ENCODE measurements around the gene PRDM16.

PRDM16 gene

DNA sequence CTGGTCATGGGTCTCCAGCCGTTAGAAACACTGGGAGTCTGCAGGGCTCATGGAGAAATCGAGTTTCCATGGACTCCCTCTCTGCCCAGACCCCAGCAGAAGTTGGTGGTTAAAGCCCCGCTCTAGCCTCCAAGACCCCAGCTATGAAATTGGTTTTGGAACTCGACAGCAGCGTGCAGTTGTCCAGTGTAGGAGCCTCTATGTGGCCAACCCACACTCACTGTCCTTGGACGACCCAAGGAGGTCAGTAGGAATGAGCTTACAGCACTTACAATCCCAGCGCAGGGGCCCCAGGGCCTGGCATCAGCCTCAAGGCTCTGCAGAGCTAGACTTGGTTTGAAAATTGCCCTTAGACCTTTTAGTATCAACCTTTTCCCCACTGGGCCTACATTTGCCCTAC lies 3.2 kb upstream of the PRDM16 start:
- no peak overlapping the region for H3K4me3 ChIP-seq (ENCODE audit: low read depth, low read length)
- no peak for DNase-seq (ENCODE audit: low read depth)

DNA sequence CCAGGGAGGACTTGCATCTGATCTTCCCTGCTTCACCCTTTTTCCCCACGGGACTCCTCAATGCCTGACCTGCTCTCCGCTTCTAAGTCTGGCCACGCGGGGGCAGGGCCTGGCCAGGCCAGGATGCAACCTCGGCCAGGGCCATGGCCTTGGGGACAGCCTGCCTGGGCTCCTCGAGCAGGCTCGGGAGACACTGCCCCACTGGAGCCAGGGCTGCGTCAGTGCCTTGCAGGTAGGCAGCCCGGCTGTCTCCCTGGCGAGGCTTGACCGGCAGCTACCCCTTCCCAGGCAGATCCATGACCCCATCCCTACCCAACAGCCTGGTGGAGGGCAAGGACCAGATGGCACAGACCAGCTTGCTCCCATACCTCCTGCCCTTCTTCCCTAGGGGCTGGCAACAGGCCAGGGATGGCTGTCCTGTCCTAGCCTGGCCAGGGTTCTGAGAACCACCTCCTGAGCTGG lies 2.7 kb upstream of the PRDM16 start:
- DNase-seq (ENCODE audit: low read depth): no peak
- H3K4me3 ChIP-seq (ENCODE audit: low read depth, low read length): no peak overlapping the region

DNA sequence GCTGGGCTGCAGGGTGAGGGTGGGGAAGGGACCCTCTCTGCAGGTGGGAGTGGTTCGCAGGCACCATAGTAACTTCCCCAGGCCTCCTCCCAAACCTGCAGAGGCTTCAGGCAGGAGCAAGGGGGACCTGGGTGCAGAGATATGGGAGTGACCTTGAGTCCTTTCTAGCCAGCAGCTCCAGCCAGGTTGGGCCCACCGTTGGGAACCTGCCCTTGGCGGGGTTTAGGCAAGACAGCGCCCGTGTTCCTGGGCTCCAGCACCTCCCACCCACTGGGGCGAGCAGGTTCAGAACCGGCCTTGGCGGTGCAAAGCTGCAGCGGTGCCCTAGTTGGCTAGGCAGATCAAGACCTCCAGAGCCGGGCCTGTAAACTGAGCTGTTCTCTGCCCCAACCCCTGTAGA lies 2.2 kb upstream of the PRDM16 start:
- no peak overlapping the region for H3K4me3 ChIP-seq (ENCODE audit: low read depth, low read length)
- DNase-seq (ENCODE audit: low read depth): no peak

DNA sequence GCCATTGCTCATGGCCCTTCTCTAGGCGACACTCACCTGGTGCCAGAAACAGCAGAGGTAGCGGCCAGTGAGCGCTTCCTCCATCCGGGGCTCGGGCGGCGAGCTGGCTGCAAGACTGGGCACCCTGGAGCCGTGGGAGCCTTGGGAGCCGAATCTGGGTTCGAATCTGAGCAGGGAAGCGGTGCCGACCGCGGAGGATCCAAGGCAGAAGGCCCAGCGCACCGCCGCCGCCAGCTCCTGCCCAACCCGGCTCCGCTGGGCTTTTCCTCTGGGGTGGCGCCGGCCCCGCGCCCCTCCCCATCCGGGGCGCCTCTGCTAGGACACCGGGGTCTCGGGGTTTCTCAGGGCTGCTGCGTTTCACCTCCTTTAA lies 1.7 kb upstream of the PRDM16 start:
- no peak overlapping the region for H3K4me3 ChIP-seq (ENCODE audit: low read depth, low read length)
- no peak for DNase-seq (ENCODE audit: low read depth)

GRCh38 chr1:3067671-3068563 lies 1.1 kb upstream of the PRDM16 start:
- no peak overlapping the region for H3K4me3 ChIP-seq (ENCODE audit: low read depth, low read length)
- no peak for DNase-seq (ENCODE audit: low read depth)

- H3K4me3 ChIP-seq (ENCODE audit: low read depth, low read length): peak overlapping the region; percentile 55
- no peak for DNase-seq (ENCODE audit: low read depth)
These were observed 697 bp downstream of the PRDM16 start for GRCh38 chr1:3069491-3070308.

- no peak for DNase-seq (ENCODE audit: low read depth)
- peak overlapping the region; percentile 55 for H3K4me3 ChIP-seq (ENCODE audit: low read depth, low read length)
These were observed 1.3 kb downstream of the PRDM16 start for GRCh38 chr1:3070309-3070643.

DNA sequence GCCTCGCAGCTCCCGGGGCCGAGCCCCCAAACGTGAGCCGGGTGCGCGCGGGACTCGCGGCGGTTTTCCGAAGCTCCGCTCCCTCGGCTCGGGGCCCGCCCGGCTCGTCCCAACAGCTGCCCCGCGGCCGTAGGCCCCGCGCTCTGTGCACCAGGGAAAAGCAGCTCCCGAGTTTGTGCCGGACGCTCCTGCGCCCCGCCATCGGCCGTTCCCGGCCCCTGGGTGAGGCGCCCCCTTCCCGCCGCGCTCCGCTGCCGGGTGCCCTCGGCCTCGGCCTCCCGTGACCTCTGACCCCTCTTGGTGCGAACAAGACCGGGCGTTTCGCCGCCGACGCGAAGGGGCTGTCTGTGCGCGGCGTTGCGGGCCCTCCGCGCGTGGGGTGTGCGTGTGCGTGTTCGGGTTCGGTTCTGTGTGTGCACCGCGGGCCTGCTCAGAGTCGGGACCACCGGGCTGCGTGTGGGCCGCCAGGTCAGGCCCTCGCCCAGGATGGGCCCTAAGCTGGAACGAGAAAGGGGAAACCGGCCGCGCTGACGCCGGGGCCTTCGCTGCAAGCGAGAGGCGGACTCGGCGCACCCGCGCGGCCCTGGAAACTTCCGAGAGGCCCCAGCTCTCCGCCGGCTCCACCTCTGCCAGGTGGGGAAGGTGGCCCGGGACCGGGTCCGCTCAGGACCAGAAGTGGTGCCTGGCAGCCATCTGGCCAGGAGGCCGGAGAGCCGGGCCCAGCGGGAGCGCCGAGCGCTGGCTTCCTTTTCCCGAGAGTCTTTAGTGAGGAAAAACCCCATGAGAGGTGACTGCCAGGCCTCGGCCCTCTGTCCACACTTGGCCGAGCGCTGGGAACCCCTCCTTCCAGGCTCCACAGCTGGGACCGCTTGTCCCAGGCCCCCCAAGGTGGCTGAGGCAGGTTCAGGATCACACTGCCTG lies 1.9 kb downstream of the PRDM16 start:
- no peak for DNase-seq (ENCODE audit: low read depth)
- H3K4me3 ChIP-seq (ENCODE audit: low read depth, low read length): peak overlapping the region; percentile 29

- H3K4me3 ChIP-seq (ENCODE audit: low read depth, low read length): no peak overlapping the region
- DNase-seq (ENCODE audit: low read depth): no peak
These were observed 2.8 kb downstream of the PRDM16 start for GRCh38 chr1:3071565-3072390.

GRCh38 chr1:3072391-3073185 lies 3.6 kb downstream of the PRDM16 start:
- no peak for DNase-seq (ENCODE audit: low read depth)
- H3K4me3 ChIP-seq (ENCODE audit: low read depth, low read length): no peak overlapping the region

- H3K4me3 ChIP-seq (ENCODE audit: low read depth, low read length): no peak overlapping the region
- no peak for DNase-seq (ENCODE audit: low read depth)
These were observed 4.1 kb downstream of the PRDM16 start for GRCh38 chr1:3073186-3073488.

DNA sequence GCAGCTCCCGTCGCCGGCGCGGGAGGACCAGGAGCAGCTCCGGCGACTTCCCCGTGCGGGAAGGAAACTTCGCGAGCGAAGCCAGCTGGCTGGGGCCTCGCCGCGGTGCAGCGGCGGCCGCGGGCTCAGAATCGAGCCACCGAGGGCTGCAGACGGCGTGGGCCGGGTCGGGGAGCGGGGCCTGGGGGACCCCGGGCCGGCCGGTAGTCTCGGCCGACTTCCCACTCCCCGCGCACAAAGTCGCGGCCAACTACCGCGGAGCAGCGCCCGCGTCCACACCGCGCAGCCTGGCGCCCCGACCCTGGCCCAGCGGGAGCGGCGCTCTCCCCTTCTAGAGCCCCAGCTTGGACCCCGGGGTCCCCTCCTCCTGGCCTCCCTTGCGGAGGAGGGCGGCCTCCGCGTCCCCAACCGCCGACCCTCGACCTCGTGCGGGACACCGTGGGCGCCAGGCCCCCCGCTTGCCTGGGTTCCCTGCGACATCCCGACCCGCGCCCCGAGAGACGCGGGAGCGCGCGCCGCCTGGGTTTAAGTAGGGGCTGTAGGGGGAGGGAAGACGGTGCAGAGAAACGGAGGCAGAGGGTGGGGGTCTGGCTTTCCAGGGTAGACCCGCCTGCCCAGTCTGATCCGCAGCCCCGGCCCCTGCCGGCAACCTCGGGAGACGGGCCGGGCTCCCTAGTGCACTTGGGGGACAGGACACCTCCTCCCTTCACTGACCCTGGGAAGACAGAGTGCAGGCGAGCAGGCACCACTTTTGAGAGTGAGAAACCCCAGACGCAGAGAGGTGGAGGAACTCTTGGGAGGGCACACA lies 4.7 kb downstream of the PRDM16 start:
- no peak overlapping the region for H3K4me3 ChIP-seq (ENCODE audit: low read depth, low read length)

GRCh38 chr1:3074297-3074741 lies 5.3 kb downstream of the PRDM16 start:
- H3K4me3 ChIP-seq (ENCODE audit: low read depth, low read length): no peak overlapping the region
- DNase-seq (ENCODE audit: low read depth): no peak

More for the DNA sequence above, 4.7 kb downstream of the PRDM16 start:
- no peak for DNase-seq (ENCODE audit: low read depth)

GRCh38 chr1:3074800-3075199 lies 5.8 kb downstream of the PRDM16 start:
- DNase-seq (ENCODE audit: low read depth): no peak
- no peak overlapping the region for H3K4me3 ChIP-seq (ENCODE audit: low read depth, low read length)

- DNase-seq (ENCODE audit: low read depth): no peak
- no peak overlapping the region for H3K4me3 ChIP-seq (ENCODE audit: low read depth, low read length)
These were observed 6.8 kb downstream of the PRDM16 start for GRCh38 chr1:3075666-3076362.

- H3K4me3 ChIP-seq (ENCODE audit: low read depth, low read length): no peak overlapping the region
- DNase-seq (ENCODE audit: low read depth): no peak
These were observed 7.3 kb downstream of the PRDM16 start for GRCh38 chr1:3076363-3076740.

DNA sequence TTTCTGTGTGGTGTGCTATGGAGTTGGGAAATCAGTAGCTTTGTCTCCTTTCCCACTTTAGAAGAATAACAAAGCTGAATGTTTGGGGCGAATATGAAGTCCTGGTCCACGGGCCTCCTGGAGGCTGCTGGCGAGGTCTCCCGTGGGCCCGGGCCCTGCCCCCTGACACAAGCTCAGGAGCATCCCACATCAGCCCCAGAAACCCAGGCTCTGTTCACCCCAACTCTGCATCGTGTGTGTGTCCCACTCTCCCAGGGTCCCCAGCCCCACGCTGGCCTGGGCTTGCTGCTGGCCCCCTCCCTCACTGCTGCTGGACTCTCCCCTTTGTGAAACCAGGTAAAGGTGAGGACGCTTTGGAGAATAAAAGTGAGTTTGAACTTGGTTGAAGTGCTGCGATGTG lies 8.1 kb downstream of the PRDM16 start:
- no peak for DNase-seq (ENCODE audit: low read depth)
- H3K4me3 ChIP-seq (ENCODE audit: low read depth, low read length): no peak overlapping the region
